ENCODE data around the gene NR4A1. TPM values are rescaled to one million over a fixed set of nuclear protein-coding genes. Genes with fewer than 3 reads are reported as not detected.

Gene NR4A1
- total and polyA plus RNA-seq, 2 experiments from 2014 or later = 13.7 to 24.1 TPM

DNA sequence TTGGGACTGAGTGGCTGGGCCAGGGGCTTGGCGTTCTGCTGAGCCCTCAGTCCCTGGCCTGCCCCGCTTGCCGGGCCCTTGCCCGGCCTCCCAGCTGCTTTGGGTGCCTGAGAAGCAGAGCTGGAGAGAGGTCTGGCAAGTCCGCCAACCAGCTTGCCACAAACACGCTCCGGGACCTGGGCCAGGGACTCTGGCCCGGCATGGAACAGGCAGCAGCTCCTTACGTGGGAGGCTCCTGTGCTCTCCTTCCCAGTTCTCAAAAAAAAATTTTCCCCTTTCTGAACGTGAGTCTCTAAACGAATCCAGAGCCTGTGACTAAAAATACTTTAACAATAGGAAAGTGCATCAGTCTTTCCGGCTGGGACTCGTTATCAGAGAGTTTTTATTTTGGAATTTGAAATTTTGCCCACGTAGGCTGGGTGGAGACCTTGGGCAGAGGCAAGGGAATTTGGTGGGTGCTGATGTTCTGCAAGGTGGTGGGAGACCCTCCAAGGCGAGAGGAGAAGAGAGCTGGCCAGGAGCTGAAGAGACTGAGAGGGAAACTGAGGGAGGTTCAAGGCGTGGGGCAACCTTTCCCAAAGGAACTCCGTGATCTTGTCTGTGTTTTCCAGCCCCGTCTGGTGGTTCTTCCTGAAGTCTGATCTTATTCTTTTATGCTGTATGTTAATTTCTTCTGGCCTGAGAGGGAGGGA is 6.8 kb upstream of the NR4A1 start:
- no peak overlapping the region for H3K27ac ChIP-seq
- TF ChIP-seq, protein P1, sequence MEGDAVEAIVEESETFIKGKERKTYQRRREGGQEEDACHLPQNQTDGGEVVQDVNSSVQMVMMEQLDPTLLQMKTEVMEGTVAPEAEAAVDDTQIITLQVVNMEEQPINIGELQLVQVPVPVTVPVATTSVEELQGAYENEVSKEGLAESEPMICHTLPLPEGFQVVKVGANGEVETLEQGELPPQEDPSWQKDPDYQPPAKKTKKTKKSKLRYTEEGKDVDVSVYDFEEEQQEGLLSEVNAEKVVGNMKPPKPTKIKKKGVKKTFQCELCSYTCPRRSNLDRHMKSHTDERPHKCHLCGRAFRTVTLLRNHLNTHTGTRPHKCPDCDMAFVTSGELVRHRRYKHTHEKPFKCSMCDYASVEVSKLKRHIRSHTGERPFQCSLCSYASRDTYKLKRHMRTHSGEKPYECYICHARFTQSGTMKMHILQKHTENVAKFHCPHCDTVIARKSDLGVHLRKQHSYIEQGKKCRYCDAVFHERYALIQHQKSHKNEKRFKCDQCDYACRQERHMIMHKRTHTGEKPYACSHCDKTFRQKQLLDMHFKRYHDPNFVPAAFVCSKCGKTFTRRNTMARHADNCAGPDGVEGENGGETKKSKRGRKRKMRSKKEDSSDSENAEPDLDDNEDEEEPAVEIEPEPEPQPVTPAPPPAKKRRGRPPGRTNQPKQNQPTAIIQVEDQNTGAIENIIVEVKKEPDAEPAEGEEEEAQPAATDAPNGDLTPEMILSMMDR (IDR thresholded peaks at IDR 0.05; ENCODE audit: low read depth, low read length) = no peak

DNA sequence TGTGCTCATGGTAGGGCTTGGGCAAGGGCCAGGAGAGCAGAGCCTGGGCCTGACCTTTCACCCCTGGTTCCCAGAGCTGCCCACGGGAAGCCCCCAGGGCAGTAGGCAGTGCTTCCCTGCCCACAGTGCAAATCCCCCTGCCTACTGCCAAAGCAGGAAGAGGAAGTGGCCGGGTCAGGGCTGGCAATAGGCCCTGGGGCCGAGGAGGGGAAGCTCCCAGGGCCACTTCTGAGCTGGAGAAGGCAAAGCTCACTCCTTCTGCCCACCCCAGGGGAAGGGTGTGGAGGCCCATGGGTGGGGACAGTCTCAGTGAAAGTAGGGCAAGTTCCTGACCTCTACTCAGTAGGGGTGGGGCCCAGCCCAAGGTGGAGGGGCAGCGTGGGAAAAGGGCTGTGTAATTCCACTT is 5.4 kb upstream of the NR4A1 start:
- TF ChIP-seq, protein P1 (IDR thresholded peaks at IDR 0.05; ENCODE audit: low read depth, low read length) = no peak
- Histone ChIP-seq H3K36me3 (no peaks in the 10 kb centered on the region), H3K4me1 (ENCODE audit: low read depth) (peaks cover 5% of the 10 kb centered on the region), H3K4me3 (no peak overlapping the region), H3K9me3 (ENCODE audit: low read depth) (no peaks in the 10 kb centered on the region), H3K27ac (no peak overlapping the region), H3K27me3 (no peaks in the 10 kb centered on the region)
- DNase-seq (ENCODE audit: low read depth in 1 of 2, low spot score in 1 of 2) = no peak

More for the DNA sequence above, 6.8 kb upstream of the NR4A1 start:
- no peak overlapping the region for H3K4me3 ChIP-seq
- no peaks in the 10 kb centered on the region for H3K36me3 ChIP-seq
- no peaks in the 10 kb centered on the region for H3K4me1 ChIP-seq (ENCODE audit: low read depth)
- DNase-seq (ENCODE audit: low read depth in 1 of 2, low spot score in 1 of 2) = peak in 1 of 2 donors; percentile 98
- H3K9me3 ChIP-seq (ENCODE audit: low read depth) = no peaks in the 10 kb centered on the region
- no peaks in the 10 kb centered on the region for H3K27me3 ChIP-seq

DNA sequence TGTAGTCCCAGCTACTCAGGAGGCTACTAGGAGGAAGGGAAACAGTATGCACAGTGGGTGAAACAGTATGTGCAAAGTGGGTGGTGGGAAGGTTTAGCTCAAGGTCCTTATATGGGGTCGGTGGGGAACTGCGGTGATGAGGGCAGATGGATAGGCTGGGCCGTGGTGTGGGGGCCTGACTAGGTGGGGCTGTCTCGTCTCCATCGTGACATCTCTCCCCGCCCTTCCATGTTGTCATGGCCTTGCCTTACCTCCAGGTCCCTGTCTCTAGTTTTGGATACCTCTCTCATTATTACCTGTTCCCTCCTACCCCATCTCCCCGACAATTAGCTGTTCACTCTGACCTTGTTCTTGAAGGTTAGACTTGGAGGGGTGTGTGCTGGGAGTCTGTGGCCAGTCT is 4.4 kb upstream of the NR4A1 start:
- no peak overlapping the region for H3K27ac ChIP-seq
- no peaks in the 10 kb centered on the region for H3K36me3 ChIP-seq
- H3K4me1 ChIP-seq (ENCODE audit: low read depth) = peaks cover 5% of the 10 kb centered on the region
- TF ChIP-seq, protein P1 (IDR thresholded peaks at IDR 0.05; ENCODE audit: low read depth, low read length) = no peak
- H3K27me3 ChIP-seq = no peaks in the 10 kb centered on the region
- no peaks in the 10 kb centered on the region for H3K9me3 ChIP-seq (ENCODE audit: low read depth)
- no peak for DNase-seq (ENCODE audit: low read depth in 1 of 2, low spot score in 1 of 2)
- no peak overlapping the region for H3K4me3 ChIP-seq

DNA sequence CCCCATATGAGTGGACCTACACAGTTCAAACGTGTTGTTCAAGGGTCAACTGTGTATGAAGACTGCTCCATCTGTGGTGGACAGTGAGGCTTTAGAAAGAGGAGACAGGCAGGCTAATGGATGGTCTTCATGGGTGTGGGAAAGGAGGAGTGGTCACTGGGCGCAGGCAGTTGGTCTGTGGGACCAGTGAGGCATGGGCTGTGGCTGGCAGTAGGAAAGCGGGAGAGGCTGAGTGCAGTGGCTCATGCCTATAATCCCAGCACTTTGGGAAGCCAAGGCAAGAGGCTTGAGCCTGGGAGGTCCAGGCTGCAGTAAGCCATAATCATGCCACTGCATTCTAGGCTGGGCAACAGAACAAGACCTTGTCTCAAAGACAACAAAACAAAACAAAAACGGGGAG is 2.0 kb upstream of the NR4A1 start:
- H3K36me3 ChIP-seq = no peaks in the 10 kb centered on the region
- H3K27ac ChIP-seq = no peak overlapping the region
- TF ChIP-seq, protein P1 (IDR thresholded peaks at IDR 0.05; ENCODE audit: low read depth, low read length) = no peak
- no peak for DNase-seq (ENCODE audit: low read depth in 1 of 2, low spot score in 1 of 2)
- no peak overlapping the region for H3K4me3 ChIP-seq
- H3K9me3 ChIP-seq (ENCODE audit: low read depth) = no peaks in the 10 kb centered on the region
- H3K4me1 ChIP-seq (ENCODE audit: low read depth) = peaks cover 5% of the 10 kb centered on the region
- no peaks in the 10 kb centered on the region for H3K27me3 ChIP-seq

DNA sequence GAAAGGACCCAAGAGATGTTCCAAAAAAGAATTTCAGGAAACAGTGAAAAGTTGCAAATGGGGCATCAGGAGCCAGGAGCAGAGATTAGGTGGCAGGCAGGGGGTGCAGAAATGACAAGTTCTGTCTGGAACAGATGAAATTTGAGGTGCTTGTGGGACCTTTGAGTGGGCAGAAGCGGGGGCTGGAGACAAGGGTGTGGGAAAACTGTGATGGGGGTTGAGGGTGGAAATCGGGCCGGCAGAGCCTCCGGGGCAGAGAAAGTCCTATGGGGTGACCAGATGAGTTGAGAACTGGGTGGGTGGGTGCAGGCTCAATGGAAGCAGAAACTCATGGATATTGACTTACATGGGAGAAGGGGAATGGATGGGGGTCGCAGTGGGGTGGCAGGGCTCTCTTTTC is 1.6 kb upstream of the NR4A1 start:
- Histone ChIP-seq H3K4me3 (no peak overlapping the region), H3K27me3 (no peaks in the 10 kb centered on the region), H3K36me3 (no peaks in the 10 kb centered on the region), H3K9me3 (ENCODE audit: low read depth) (no peaks in the 10 kb centered on the region), H3K27ac (peak overlapping the region; percentile 97), H3K4me1 (ENCODE audit: low read depth) (peaks cover 5% of the 10 kb centered on the region)
- TF ChIP-seq, protein P1 (IDR thresholded peaks at IDR 0.05; ENCODE audit: low read depth, low read length) = no peak
- no peak for DNase-seq (ENCODE audit: low read depth in 1 of 2, low spot score in 1 of 2)

All from cardiac muscle cell (in vitro differentiated cells and primary cell).